Stimulated activated CD4-positive, alpha-beta T cell treated with anti-CD3 and anti-CD28 coated beads, Interleukin-1b, Interleukin-23, amount 100 ng/mL, for 1 hour (primary cell): ENCODE data around the gene RBFOX1.

Experiments
- DNase-seq, 2 donors: peaks; one replicate each; pipeline ENCODE4 v3.0.0-alpha.2; 2020; ENCODE audit warnings: low read depth in 2 of 2

Gene RBFOX1

GRCh38 chr16:7332611-7333010, at the start of gene RBFOX1:
Gene RBFOX1 (plus strand): TSS chr16:7332845.
- DNase-seq = no peak

GRCh38 chr16:7284780-7285179, 47.9 kb upstream of the RBFOX1 start:
- DNase-seq = no peak

GRCh38 chr16:7285520-7285919, 47.1 kb upstream of the RBFOX1 start:
- DNase-seq = no peak

GRCh38 chr16:7289299-7289698, 43.3 kb upstream of the RBFOX1 start:
- no peak for DNase-seq

- DNase-seq = no peak
These were observed 42.0 kb upstream of the RBFOX1 start for GRCh38 chr16:7290682-7291081.

- no peak for DNase-seq
These were observed 38.6 kb upstream of the RBFOX1 start for GRCh38 chr16:7294020-7294419.

- DNase-seq = no peak
These were observed 29.5 kb upstream of the RBFOX1 start for GRCh38 chr16:7303052-7303610.

GRCh38 chr16:7303660-7304200, 28.9 kb upstream of the RBFOX1 start:
- DNase-seq = no peak

- DNase-seq = no peak
These were observed 28.4 kb upstream of the RBFOX1 start for GRCh38 chr16:7304279-7304678.

GRCh38 chr16:7304958-7305357, 27.7 kb upstream of the RBFOX1 start:
- no peak for DNase-seq

- no peak for DNase-seq
These were observed 19.5 kb upstream of the RBFOX1 start for GRCh38 chr16:7313170-7313569.

- DNase-seq = no peak
These were observed 18.5 kb upstream of the RBFOX1 start for GRCh38 chr16:7314163-7314562.

- no peak for DNase-seq
These were observed 16.8 kb upstream of the RBFOX1 start for GRCh38 chr16:7315813-7316212.

- no peak for DNase-seq
These were observed 16.3 kb upstream of the RBFOX1 start for GRCh38 chr16:7316281-7316888.

GRCh38 chr16:7317982-7318381, 14.7 kb upstream of the RBFOX1 start:
- no peak for DNase-seq

- DNase-seq = no peak
These were observed 14.0 kb upstream of the RBFOX1 start for GRCh38 chr16:7318686-7319085.

GRCh38 chr16:7319514-7319913, 13.1 kb upstream of the RBFOX1 start:
- DNase-seq = no peak

- no peak for DNase-seq
These were observed 11.0 kb upstream of the RBFOX1 start for GRCh38 chr16:7321661-7322060.

- no peak for DNase-seq
These were observed 8.3 kb upstream of the RBFOX1 start for GRCh38 chr16:7324321-7324720.

GRCh38 chr16:7325834-7326233, 6.8 kb upstream of the RBFOX1 start:
- no peak for DNase-seq

GRCh38 chr16:7330709-7331108, 1.9 kb upstream of the RBFOX1 start:
- no peak for DNase-seq

- no peak for DNase-seq
These were observed 648 bp upstream of the RBFOX1 start for GRCh38 chr16:7331997-7332396.

GRCh38 chr16:7333180-7333725, 608 bp downstream of the RBFOX1 start:
- no peak for DNase-seq
